OCI-LY1 (cell line): ENCODE data around the gene FAAP100.

Experiments used
- H2AFZ ChIP-seq: fragments of 200-600 bp; sonication (generic), shearing (Covaris generic); 2 replicates; pipeline ENCODE4 v1.6.0; 2014; ENCODE audit warnings: antibody characterized with exemption, mild to moderate bottlenecking, low read length
- H3F3A ChIP-seq: fragments of 200-600 bp; sonication (generic), shearing (Covaris generic); 2 replicates; pipeline ENCODE4 v1.6.0; 2014; ENCODE audit warnings: mild to moderate bottlenecking, antibody characterized with exemption, low read length, moderate library complexity; ENCODE audit not compliant: insufficient read depth
- H3K27ac ChIP-seq: fragments of 200-600 bp; sonication (generic); 2 replicates; pipeline ENCODE4 v1.5.1; 2014; ENCODE audit warnings: low read length, mixed run types, mild to moderate bottlenecking, low read depth; ENCODE audit not compliant: poor library complexity, severe bottlenecking
- H3K27me3 ChIP-seq: fragments of 200-600 bp; sonication (generic); 2 replicates; pipeline ENCODE4 v1.6.0; 2014; ENCODE audit warnings: antibody characterized with exemption, mild to moderate bottlenecking, low read length, moderate library complexity; ENCODE audit not compliant: insufficient read depth
- H3K36me3 ChIP-seq: fragments of 200-600 bp; sonication (generic); 2 replicates; pipeline ENCODE4 v1.6.1; 2014; ENCODE audit warnings: mild to moderate bottlenecking, antibody characterized with exemption, low read length, moderate library complexity, mixed read lengths; ENCODE audit not compliant: insufficient read depth
- H3K4me1 ChIP-seq: fragments of 200-600 bp; sonication (generic); 2 replicates; pipeline ENCODE4 v1.5.1; 2014; ENCODE audit warnings: mild to moderate bottlenecking, low read length, moderate library complexity; ENCODE audit not compliant: insufficient read depth, severe bottlenecking
- H3K4me2 ChIP-seq: fragments of 200-600 bp; sonication (generic), shearing (Covaris generic); 2 replicates; pipeline ENCODE4 v1.6.1; 2014; ENCODE audit warnings: low read length
- H3K4me3 ChIP-seq: fragments of 200-600 bp; sonication (generic); 2 replicates; pipeline ENCODE4 v1.5.1; 2014; ENCODE audit warnings: low read length, low read depth, mild to moderate bottlenecking, mixed read lengths; ENCODE audit not compliant: poor library complexity, severe bottlenecking
- H3K79me2 ChIP-seq: fragments of 200-600 bp; shearing (Covaris generic); 2 replicates; pipeline ENCODE4 v1.6.1; 2016; ENCODE audit warnings: mixed run types, low read length, mixed read lengths; ENCODE audit not compliant: insufficient read depth
- H3K9ac ChIP-seq: fragments of 200-600 bp; sonication (generic), shearing (Covaris generic); 2 replicates; pipeline ENCODE4 v1.6.1; 2014; ENCODE audit warnings: mild to moderate bottlenecking, low read length, mixed read lengths
- H3K9me2 ChIP-seq: fragments of 200-600 bp; sonication (generic), shearing (Covaris generic); 2 replicates; pipeline ENCODE4 v1.6.1; 2014; ENCODE audit warnings: low read depth, mild to moderate bottlenecking, low read length, mixed read lengths
- H3K9me3 ChIP-seq: fragments of 200-600 bp; shearing (Covaris generic); 2 replicates; pipeline ENCODE4 v1.6.1; 2014; ENCODE audit warnings: low read length, mixed read lengths
- H4K20me1 ChIP-seq: fragments of 200-600 bp; sonication (generic), shearing (Covaris generic); 2 replicates; pipeline ENCODE4 v1.6.0; 2016; ENCODE audit warnings: mild to moderate bottlenecking, low read length; ENCODE audit not compliant: insufficient read depth
- EZH2 ChIP-seq: fragments of 200-600 bp; sonication (generic), shearing (Covaris generic); IDR thresholded peaks from 2 replicates; pipeline ENCODE4 v1.8.0; 2017; ENCODE audit warnings: borderline replicate concordance, mixed run types, mild to moderate bottlenecking, antibody characterized with exemption, low read length, moderate library complexity, mixed read lengths
- TF ChIP-seq, protein P1 (sequence below): fragments of 200-600 bp; sonication (generic), shearing (Covaris generic); IDR thresholded peaks from 2 replicates; pipeline ENCODE4 v1.5.1; 2017; ENCODE audit warnings: mild to moderate bottlenecking, antibody characterized with exemption, low read length, moderate library complexity, mixed read lengths

Gene FAAP100

DNA sequence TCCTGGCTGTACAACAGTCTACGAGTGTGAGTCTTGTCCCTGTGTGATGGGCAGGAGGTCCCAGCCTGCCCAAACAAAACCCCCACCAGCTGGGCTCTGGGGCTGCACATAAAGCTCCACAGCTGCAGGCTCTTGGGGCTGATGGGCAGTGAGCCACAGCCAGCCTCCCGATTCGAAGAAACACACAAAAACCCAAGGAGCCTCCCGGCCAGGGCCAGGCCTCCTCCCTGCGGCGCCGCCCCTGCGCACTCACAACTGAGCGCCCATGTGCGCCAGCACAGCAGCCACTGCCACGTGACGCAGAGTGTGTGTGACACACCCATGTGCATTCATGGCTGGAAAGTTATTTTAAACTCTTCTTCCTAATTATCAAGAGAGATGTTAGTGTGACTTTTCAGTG, 30.6 kb upstream of the FAAP100 start:
- peaks cover 87% of the 10 kb centered on the region for H3K36me3 ChIP-seq
- H2AFZ ChIP-seq: no peak overlapping the region
- no peaks in the 10 kb centered on the region for H3K79me2 ChIP-seq
- no peak overlapping the region for H3K27ac ChIP-seq
- H4K20me1 ChIP-seq: no peaks in the 10 kb centered on the region
- no peaks in the 10 kb centered on the region for H3K9me3 ChIP-seq
- H3K9me2 ChIP-seq: no peaks in the 10 kb centered on the region
- no peaks in the 10 kb centered on the region for H3K27me3 ChIP-seq
- no peak for TF ChIP-seq EZH2
- TF ChIP-seq, protein P1, sequence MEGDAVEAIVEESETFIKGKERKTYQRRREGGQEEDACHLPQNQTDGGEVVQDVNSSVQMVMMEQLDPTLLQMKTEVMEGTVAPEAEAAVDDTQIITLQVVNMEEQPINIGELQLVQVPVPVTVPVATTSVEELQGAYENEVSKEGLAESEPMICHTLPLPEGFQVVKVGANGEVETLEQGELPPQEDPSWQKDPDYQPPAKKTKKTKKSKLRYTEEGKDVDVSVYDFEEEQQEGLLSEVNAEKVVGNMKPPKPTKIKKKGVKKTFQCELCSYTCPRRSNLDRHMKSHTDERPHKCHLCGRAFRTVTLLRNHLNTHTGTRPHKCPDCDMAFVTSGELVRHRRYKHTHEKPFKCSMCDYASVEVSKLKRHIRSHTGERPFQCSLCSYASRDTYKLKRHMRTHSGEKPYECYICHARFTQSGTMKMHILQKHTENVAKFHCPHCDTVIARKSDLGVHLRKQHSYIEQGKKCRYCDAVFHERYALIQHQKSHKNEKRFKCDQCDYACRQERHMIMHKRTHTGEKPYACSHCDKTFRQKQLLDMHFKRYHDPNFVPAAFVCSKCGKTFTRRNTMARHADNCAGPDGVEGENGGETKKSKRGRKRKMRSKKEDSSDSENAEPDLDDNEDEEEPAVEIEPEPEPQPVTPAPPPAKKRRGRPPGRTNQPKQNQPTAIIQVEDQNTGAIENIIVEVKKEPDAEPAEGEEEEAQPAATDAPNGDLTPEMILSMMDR: no peak
- H3K9ac ChIP-seq: no peak overlapping the region
- H3K4me2 ChIP-seq: no peak overlapping the region
- H3F3A ChIP-seq: no peaks in the 10 kb centered on the region
- no peak overlapping the region for H3K4me3 ChIP-seq
- H3K4me1 ChIP-seq: no peaks in the 10 kb centered on the region

DNA sequence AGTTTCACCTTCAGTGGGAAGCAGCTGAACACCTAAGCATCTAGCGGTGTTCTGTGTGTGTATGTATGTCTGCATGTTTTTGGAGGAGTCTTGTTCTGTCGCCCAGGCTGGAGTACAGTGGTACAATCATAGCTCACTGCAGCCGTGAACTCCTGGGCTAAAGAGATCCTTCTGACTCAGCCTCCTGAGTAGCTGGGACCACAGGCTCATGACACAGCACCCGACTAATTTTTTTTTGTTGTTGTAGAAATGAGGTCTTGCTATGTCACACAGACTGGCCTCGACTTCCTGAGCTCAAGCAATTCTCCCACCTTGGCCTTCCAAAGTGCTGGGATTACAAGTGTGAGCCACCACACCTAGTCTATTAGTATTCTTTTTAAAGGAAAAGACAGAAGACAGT, 30.2 kb upstream of the FAAP100 start:
- TF ChIP-seq, protein P1: no peak
- TF ChIP-seq EZH2: no peak
- no peak overlapping the region for H3K9ac ChIP-seq
- H3K79me2 ChIP-seq: no peaks in the 10 kb centered on the region
- no peaks in the 10 kb centered on the region for H3K9me2 ChIP-seq
- no peak overlapping the region for H2AFZ ChIP-seq
- no peaks in the 10 kb centered on the region for H3F3A ChIP-seq
- no peak overlapping the region for H3K4me2 ChIP-seq
- H3K9me3 ChIP-seq: no peaks in the 10 kb centered on the region
- H3K4me3 ChIP-seq: no peak overlapping the region
- H3K27ac ChIP-seq: no peak overlapping the region
- H3K27me3 ChIP-seq: no peaks in the 10 kb centered on the region
- no peaks in the 10 kb centered on the region for H3K4me1 ChIP-seq
- peaks cover 90% of the 10 kb centered on the region for H3K36me3 ChIP-seq
- no peaks in the 10 kb centered on the region for H4K20me1 ChIP-seq

DNA sequence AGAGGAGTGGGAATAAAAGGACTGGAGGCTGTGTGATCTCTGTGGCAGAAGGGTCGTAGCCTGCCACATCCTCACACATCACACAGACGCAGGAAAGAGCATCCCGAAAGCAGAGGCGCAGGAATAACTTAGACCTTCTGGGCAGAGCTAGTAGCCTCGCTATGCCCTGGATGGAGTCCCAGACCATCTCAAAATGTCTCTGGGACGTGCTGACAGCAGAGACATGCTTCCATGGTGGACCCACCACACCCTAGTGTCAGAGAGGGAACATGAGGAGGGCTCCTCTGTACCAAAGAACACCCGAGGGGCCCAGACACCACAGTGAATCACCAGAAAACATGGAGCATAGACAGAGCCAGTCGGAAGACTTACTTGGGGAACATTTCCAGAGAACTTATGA, 29.6 kb upstream of the FAAP100 start:
- Histone ChIP-seq H3K27ac (no peak overlapping the region), H3K4me1 (no peaks in the 10 kb centered on the region), H3K4me3 (no peak overlapping the region), H3K27me3 (no peaks in the 10 kb centered on the region), H3K4me2 (no peak overlapping the region), H3F3A (no peaks in the 10 kb centered on the region), H3K9me2 (no peaks in the 10 kb centered on the region), H2AFZ (no peak overlapping the region), H4K20me1 (no peaks in the 10 kb centered on the region), H3K79me2 (no peaks in the 10 kb centered on the region), H3K9me3 (no peaks in the 10 kb centered on the region), H3K36me3 (peaks cover 92% of the 10 kb centered on the region), H3K9ac (no peak overlapping the region)
- TF ChIP-seq EZH2: no peak
- TF ChIP-seq, protein P1: no peak
